GM18868 (cell line): ENCODE measurements around the gene CEMIP.

Experiments used
- ATAC-seq: cut with Tn5 transposase; IDR thresholded peaks from one replicate; pipeline ENCODE4 v1.9.1; 2021; ENCODE audit warnings: mild to moderate bottlenecking, moderate library complexity; ENCODE audit not compliant: unreplicated experiment

Gene CEMIP, protein sequence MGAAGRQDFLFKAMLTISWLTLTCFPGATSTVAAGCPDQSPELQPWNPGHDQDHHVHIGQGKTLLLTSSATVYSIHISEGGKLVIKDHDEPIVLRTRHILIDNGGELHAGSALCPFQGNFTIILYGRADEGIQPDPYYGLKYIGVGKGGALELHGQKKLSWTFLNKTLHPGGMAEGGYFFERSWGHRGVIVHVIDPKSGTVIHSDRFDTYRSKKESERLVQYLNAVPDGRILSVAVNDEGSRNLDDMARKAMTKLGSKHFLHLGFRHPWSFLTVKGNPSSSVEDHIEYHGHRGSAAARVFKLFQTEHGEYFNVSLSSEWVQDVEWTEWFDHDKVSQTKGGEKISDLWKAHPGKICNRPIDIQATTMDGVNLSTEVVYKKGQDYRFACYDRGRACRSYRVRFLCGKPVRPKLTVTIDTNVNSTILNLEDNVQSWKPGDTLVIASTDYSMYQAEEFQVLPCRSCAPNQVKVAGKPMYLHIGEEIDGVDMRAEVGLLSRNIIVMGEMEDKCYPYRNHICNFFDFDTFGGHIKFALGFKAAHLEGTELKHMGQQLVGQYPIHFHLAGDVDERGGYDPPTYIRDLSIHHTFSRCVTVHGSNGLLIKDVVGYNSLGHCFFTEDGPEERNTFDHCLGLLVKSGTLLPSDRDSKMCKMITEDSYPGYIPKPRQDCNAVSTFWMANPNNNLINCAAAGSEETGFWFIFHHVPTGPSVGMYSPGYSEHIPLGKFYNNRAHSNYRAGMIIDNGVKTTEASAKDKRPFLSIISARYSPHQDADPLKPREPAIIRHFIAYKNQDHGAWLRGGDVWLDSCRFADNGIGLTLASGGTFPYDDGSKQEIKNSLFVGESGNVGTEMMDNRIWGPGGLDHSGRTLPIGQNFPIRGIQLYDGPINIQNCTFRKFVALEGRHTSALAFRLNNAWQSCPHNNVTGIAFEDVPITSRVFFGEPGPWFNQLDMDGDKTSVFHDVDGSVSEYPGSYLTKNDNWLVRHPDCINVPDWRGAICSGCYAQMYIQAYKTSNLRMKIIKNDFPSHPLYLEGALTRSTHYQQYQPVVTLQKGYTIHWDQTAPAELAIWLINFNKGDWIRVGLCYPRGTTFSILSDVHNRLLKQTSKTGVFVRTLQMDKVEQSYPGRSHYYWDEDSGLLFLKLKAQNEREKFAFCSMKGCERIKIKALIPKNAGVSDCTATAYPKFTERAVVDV (N-terminal part only)

DNA sequence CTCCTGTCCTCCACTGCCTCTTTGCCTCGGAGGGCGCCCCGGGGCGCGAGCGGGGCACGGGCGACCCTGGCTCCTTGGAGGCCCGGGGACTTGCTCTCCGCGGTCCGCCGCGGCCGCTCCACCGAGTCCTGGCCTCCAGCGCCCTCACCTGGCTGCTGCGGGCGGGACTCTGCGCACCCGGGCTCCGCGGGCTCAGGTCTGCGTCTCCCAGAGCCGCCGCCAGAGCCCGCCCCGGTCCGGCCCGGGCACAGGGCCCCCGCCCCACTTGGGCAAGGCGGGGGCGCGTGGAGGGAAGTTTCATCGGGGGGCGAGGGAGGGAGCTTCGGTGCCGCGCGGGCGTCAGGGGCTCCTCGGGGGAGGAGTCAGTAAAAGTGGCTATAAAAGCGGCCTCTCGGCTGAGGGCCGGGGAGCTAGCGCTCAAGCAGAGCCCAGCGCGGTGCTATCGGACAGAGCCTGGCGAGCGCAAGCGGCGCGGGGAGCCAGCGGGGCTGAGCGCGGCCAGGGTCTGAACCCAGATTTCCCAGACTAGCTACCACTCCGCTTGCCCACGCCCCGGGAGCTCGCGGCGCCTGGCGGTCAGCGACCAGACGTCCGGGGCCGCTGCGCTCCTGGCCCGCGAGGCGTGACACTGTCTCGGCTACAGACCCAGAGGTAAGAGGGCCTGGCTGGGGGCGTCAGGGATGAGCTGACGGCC, at the start of gene CEMIP:
Gene CEMIP, plus strand, starts transcription at position 407 of the 694 bp plus-strand sequence. CDS start 94,510 bp downstream, outside the sequence.
- no peak for ATAC-seq

DNA sequence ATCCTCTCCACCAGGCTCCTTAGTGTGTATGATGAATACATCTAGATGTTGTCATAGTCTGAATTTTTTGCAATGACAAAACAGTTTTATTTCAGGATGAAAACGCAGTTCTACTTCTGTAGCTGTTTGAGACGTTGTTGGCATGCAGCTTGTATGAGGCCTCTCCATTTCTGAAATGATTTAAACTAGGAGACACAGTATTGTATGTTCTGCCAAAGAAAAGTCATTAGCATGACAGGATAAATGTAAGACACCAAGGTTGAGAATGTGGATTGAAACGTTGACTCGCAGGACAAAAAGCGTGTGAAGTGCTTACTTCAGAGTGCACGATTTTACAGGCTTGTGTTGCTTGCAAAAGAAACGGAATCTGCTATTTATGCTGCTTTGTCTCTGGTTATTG, 48.8 kb upstream of the CEMIP start:
- no peak for ATAC-seq

DNA sequence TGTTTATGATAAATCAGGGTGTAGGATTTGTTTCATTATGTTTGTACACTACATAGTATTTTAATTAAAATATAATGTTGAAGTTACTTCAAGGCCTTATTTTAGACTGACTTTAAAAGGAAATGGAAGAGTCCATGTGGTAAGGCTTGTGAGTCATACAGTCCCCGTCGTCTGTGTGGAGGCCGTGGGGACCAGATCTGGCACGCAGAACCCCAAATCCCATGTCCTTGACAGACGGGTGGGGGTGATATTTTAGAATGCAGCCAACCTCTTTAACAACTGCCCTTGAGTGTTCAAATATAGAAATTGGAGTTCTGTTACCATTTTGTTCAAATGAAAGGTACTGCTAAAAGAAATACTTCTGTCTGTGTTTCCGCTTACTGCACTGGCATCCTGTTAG, 48.2 kb upstream of the CEMIP start:
- no peak for ATAC-seq

DNA sequence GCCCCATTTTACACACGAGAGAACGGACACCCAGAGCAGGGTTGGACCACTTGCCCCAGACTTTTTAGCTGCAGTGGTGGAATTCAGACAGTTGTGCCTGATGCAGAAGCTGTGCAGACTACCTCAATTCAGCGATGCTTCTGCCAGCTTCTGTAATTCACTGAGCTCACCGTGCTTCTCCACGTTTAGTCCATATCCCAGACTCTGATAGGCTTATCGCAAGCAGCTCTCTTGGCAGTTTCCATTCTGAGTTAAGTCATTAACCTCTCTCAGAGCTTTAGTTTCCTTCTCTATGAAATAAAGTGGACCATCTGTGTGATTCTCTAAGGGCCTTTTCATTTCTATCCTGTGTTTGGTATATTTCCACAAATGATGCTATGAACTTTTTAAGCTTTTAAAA, 47.0 kb upstream of the CEMIP start:
- ATAC-seq: no peak

DNA sequence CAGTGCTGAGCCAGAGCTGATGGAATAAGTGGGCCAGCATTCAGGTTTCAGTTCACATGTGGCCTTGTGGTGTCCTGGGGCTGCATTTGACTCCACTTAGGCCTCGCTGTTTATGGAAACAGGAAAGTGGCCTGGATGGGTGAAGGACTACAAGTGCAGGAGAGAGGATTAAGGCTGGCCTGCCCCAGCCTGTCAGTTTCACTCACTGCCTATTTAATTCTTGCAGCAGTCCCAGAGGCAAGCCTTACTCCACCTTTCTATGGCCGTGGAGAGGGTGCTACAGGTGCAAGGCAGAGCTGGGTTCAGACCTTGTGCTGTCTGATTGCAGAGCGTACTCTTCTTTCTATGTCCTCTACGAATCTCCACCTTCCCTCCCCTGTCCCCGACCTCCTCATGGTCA, 46.4 kb upstream of the CEMIP start:
- no peak for ATAC-seq

DNA sequence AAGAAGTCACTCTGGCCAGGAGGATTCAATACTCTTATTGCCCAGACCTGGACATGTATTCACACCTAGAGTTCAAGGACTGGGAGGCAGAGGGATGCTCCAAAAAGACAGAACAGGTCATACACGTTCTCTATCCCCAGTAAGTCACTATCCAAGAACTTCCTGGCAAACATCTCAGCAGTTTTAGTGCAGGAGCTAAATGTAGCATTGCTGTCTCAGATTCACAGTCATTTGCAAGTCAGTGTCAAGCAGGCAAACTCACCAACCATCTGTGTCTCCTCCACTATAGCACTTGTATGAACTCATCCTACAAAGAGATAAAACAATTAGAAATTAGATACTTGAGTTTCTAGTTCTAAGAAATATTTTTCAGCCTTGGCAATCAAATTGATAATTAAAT, 45.7 kb upstream of the CEMIP start:
- ATAC-seq: no peak

DNA sequence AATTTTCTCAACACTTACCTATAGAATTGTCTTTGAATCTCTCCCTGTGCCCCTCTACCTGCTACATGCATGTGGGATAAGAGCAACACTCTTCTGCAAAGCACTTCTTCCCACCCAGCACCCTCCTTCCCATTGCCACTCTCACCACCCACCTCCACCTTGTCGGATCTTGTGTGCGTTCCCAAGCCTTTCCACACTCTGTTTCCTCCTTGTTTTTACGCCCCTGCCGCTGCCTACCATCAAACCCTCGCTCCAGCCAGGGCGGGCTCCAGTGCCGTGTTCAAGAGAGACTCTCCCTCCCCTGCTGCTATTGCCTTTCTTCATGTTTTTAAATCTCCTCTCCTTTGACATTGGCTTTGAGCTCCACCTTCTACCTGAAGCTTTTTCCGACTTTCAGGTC, 43.8 kb upstream of the CEMIP start:
- ATAC-seq: no peak

DNA sequence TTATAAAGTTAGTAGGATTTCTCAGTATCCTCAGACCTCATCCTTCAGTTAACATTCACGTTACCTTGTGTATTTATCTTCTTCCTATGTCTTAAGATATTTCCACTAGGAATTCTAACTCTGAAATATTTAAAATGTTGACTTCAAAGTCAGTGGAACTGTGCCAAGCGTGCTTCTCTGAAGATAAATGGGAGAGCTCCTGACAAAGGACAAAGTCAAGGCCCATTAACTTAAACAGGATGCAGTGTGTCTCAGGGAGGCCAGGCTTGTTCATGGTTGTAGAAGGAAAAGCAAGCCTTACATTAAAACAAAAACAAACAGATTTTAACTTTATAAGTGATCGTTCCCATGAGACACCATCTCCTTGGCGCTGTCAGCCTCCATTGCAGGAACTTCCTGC, 42.6 kb upstream of the CEMIP start:
- ATAC-seq: no peak

DNA sequence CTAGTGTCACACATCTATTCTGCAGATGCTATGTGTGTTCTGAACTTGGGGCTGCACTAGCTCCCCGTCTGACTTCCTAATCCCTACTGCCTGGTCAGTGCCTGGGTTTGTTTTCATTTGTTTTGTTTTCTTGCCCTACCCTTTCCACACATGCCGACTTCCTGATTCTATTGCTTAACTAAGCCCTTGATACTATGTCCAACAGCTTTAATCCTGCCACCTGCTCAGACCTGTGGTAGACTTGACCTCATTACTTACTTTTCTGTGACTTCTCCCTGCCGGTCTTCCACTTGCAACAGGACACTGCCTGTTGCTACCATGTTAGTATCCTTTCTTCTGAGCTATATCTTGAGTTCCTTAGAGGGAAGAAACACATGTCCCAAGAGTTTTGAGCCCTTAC, 39.3 kb upstream of the CEMIP start:
- no peak for ATAC-seq

DNA sequence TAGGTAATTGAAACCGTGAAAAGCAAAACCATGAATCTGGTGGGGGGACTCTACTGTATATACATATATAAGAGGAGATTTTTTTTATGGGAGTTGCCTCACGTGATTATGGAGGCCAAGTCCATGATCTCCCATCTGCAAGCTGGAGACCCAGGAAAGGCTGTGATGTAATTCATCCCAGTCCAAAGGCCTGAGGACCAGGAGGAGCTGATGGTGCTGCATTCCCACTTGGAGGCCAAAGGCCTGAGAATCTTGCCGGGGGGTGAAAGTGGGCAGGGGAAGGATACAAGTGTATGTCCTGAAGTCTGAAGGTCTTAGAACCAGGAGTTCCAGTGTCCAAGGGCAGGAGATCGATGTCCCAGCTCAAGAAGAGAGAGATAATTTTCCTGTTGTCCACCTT, 37.1 kb upstream of the CEMIP start:
- ATAC-seq: no peak

DNA sequence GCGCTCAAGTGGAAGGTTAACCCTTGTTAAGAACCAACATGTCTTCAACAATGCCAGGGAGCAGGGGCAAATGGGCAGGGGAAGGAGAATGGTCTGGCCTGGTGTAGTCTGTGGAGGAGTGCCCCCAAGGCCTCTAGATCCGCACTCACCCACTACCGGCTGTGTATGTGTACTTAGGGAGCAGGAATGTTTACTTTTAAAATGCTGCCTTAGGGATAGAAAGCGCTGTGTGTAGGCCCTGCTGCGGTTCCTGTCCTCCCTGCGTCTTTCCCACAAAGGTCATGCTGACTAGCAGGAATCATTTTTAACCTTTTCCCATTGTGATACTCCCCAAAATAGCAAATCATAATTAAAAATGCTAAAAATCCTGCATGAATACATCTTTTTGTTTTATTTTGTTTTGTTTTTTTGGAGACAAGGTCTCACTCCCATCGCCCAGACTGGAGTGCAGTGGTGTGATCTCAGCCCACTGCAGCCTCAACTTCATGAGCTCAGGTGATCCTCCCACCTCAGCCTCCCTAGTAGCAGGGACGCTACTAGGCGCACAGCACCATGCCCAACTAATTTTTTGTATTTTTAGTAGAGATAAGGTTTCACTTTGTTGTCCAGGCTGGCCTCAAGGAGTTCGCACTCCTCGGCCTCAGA, 35.9 kb upstream of the CEMIP start:
- no peak for ATAC-seq

DNA sequence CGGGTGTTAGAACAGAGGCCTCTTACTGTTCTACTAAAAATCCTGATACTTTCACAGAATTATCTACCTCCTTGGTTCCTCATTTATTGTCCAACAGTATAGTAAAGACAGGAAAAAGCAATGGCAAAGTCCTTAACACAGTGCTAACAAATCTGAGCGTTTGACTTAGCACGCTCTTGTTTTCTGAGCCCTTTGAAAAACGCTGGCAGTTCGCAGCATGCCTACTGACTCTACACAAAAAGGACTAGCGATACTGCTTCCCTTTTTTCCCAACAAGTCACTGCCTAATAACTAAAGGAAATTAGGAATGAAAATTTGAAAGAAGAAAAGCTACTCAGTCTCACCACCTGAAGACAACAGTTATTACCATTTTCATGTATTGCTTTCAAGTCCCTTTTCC, 34.8 kb upstream of the CEMIP start:
- no peak for ATAC-seq

DNA sequence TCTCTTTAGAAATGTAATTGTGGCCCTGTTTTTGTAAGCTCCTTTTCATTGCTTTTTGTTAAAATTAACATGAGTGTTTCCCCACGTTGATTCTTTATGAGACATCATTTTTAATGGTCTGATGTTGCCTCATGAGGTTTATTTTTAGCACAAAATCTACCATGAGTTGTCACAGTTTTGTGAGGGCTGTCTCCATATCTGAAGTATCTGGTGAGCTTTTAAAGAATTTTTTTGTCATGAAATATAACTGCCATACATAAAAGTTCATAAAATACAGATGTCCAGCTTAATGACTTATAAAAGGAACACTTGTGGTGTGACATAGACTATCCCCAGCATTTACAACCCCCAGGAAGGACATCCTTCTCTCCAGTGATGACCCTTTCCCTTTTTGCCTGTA, 34.3 kb upstream of the CEMIP start:
- no peak for ATAC-seq

DNA sequence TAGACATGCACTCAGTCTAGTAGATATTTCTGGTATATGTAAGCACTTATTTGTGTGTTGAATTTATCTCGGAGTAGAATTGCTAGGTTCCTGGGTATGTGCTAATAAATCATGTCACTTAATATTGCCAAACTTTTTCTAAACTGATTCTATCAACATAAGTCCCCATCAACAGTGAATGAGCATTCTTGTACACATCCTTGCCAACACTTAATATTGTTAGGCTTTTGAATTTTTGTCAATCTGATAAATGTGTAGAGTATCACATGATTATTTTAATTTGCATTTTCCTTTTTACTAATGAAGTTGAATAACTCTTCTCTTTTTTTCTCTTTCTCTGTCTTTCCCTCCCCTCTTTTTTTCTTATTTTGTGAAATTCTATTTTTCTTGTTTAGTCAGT, 33.3 kb upstream of the CEMIP start:
- no peak for ATAC-seq

DNA sequence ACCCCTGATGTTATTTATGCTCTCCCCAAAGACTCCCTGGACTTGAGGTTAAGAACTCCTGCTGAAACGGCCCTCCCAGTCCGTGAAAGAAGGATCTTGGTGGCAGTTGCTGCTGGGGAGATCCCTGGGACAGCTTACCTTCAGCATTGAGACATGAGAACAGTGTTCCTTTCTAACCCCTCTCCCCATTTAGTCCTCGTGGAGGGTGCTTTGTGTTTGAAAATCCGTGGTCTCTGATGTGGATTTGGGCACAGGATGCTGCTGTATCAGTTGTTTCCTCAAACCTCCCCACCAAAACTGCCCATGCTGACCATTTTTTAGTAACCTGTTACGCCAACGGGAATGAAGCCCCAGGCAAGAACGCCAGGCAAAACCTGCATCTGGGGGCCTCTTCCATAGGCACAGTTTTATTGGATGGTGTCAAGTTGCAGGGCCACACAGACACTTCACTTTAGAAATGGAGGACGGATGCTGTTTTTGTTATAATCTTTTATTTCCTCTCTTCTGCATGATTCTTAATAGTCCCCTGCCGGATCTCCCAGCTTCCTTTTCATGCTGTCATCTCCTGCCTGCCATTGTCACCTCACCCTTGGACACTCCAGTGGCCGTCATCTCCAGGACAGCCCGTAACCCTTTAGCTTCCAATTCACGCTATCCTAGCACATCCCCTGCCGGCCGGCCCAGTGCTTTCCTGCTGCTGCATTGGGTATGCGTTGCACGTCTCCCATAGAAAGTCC, 31.7 kb upstream of the CEMIP start:
- no peak for ATAC-seq

DNA sequence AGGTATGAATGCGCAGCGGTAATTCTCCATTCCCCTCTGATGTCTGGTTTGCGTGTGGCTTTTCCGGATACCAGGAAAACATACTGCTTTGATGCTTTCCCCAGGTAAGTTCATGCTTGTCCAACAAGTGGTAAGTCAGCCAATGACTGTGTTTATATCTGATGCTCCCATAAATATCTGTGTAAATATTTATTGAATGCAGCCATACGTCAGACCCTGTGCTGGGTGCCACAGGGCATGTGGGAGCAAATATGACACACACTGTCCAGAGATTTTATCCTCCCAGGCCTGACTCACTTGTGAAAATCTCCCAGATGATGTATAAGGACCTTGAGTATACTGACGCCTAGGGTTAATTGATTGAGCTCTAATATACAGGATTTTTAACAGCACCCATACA, 29.6 kb upstream of the CEMIP start:
- no peak for ATAC-seq

DNA sequence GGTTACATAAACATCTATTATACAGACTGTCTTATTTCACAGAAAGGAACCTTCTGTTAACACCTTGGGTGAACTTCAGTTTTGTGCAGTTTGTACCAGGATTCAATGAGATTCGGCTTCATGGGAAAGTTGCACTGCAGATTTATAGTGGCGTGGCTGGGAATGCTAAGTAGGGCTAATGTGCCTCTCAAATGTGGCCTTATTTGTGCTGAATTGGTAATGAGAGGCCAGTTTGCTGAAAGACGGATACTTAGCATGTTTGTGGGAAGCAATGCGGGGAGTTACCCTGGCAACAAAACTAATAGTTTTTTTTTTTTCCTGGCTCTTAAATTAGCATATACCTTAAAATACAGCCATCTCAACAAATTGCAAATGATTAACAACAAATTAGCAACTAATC, 28.6 kb upstream of the CEMIP start:
- ATAC-seq: no peak

DNA sequence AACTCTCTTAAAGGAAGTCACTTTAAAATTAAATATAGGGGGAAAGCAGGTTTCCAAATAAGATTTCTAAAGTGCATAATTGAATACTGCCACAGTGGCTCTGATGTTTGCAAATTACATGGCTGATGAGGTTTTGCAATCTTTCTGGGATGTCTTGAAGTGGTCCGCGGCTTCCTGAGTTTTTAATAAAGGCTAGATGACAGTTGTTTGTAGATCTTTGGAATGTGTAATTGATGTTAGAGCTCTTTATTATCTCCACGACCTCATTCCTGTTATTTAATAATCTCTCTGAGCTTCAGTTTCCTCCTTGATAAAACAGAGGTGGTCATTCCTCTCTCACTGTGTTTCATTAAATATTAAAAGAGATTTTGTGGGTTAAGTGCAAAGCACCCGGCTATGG, 27.0 kb upstream of the CEMIP start:
- no peak for ATAC-seq

DNA sequence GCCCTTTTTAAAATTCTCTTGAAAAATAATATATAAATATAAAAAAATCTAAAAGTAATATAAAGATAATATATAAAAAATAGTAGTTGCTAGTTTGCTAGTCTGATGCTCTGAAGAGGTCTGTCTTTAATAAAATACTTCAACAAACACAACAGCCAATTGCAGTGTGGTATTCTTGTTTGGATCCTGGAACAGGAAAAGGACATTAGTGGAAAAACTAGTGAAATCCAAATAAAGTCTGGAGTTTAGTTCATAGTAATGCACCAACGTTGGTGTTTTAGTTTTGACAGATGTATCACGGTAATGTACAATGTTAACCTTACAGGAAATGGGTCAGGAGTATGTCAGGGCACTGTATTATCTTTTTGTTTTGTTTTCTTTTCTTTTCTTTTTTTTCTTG, 26.0 kb upstream of the CEMIP start:
- no peak for ATAC-seq

DNA sequence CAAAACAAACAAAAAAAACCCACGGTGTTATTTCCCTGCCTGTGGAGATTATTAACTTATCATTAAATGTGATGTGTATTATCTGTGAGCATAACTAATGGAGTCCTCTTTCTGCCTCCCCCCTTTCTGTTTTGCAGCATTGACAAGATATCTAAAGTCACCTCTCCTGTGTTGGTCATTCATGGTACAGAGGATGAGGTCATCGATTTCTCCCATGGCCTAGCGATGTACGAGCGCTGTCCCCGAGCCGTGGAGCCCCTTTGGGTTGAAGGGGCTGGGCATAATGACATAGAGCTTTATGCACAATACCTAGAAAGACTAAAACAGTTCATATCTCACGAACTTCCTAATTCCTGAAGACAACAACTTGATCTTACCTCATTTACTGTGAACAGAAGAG, 25.2 kb upstream of the CEMIP start:
- ATAC-seq: no peak
